GM21447 (cell line): ENCODE measurements around the gene CABP1.
A peak's percentile ranks its signal among the peaks of the same experiment; 100 is the strongest.
"Not testable (repeated sequence)": the region's sequence is repeated elsewhere in the genome, so short reads cannot be mapped to it uniquely, and the experiment has no call there.

ENCODE experiments used
- ATAC-seq: cut with Tn5 transposase; IDR thresholded peaks from one replicate; pipeline ENCODE4 v1.9.1; 2021; ENCODE audit not compliant: unreplicated experiment

The CABP1 gene

DNA sequence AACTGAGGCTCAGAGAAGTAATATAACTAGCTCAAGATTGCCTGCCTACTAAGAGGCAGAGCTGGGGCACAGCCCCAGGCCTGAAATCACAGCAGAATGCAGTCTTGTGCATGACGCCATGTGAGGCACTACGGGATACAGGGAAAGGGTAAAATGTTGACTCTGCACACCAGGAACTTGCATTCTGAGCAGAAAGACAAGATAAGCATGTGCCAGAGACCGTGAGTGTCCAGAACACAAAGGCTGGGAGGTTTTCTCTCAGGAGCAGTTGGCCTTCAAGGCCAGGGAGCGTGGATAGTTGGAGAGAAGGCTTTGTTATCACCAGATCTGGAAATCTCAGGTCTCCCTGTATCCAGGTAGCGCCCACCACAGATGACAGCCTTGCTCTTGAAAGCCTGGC is 23.3 kb downstream of the CABP1 start:
- no peak for ATAC-seq

DNA sequence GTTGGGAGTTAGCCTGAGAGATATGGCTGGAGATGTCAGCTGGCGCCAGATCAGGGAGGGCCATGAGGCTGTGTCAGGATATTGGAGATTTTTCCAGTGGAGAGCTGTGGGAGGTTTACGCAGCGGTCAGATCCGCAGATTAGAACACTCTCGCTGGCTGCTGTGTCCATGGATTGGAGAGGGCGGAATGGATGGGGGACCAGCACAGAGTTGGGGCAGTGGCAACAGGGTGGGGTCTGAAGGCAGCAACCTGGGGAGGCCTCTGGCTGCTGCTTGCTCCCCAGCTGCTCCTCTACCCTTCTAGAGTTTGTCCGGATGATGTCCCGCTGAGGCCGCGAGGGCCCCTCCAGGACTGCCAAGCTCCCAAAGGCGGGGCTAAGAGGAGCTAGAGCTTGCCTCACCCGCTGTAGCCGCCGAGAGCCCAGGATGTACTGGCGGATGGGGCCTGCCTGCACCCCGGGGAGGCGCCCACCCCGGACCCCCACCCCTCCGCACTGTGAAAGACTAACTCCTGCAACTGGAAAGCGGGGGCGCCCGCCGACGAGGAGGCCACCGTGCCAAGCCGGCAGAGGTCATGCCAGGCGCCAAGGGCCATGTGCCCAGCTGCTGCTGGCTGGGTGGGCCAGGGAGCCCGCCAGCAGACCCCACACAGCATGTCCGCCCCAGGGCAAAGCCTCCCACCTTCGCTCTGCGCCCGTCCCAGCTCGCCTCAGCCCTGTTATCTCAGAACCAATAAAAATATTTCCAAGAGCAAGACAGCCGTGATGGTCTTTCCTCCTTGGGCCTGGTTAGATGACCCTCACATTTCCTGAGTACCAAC is 26.4 kb downstream of the CABP1 start:
- ATAC-seq, result no peak

DNA sequence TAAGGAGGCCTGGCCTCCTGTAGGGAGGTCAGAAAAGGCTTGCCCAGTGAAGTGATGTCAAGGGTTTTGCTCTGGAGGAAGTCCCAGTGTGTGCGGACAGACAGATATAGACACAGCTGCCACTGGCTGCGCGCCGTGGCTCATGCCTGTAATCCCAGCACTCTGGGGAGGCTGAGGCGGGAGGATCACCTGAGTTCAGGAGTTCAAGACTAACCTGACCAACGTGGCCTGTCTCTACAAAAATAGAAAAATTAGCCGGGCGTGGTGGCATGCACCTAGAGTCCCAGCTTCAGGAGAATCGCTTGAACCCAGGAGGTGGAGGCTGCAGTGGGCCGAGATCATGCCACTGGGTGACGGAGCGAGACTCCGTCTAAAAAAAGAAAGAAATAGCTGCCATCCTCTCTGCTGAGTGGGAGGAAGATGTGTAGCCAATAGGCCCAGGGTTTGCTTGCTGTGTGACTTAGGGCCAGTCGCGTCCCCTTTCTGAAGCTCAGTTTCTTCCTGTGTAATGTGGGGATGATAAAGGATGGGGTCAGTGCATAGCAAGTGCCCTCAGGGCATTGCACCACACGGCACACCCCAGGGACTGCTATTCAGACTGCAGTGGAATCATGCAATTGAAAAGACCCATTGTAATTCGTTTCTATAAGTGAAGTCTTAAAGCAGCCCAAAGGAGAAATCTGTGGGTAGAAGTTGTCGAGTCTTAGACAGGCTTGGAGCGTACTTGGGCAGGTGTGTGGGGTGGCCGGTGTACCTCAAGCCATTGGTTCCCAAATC is 27.9 kb downstream of the CABP1 start:
- ATAC-seq, result no peak

DNA sequence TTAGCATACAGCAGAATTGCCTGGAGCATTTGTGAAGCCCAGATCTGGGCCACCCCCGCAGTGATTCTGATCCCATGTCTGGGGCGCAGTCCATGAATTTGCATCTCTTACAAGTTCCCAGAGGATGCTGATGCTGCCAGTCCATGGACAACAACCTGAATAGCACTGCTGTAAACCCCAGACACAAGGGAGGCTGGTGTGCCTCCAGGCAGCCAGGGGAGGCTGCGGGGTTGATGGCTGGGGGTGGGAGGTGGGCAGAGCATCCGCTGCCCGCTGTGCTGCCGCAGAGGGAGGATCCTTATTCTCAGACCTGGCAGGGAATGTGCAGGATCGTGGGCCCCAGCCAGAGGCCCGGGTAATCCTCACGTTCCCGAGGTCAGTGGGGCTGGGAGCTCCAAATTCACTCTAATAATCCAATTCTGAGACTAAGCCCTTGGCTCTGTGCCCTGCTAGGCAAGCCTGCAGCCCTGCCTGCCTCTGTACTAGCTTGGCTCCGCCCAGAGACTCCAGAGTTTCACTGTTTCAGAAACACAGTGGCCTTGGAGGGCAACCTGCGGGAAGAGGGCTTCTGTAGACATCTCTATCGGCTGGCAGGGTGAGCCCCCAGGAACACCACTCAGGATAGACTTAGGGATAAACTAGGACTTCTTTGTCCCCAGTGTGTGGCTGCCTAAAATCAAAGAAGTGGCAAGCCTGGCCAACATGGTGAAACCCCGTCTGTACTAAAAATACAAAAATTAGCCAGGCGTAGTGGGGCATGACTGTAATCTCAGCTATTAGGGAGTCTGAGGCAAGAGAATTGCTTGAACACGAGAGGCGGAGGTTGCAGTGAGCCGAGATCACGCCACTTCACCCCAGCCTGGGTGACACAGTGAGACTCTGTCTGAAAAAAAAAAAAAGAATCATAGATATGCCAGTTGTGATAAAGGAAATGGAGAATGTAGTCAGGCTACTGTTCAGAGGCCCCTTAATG is 28.7 kb downstream of the CABP1 start:
- ATAC-seq, result peak; percentile 59

DNA sequence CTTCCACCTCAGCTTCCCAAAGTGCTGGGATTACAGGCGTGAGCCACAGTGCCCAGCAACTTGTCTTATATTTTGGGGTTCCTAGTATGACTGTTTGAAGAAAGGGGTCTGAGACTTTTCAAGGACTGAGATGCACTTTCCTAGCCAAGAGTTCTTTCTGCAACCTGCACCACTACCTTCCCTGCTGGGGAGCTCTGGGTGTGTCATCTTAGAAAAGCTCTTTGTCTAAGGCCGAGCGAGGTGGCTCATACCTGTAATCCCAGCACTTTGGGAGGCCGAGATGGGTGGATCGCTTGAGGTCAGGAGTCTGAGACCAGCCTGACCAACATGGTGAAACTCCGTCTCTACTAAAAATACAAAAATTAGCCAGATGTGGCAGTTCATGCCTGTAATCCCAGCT is 29.8 kb downstream of the CABP1 start:
- ATAC-seq, result not testable (repeated sequence)

DNA sequence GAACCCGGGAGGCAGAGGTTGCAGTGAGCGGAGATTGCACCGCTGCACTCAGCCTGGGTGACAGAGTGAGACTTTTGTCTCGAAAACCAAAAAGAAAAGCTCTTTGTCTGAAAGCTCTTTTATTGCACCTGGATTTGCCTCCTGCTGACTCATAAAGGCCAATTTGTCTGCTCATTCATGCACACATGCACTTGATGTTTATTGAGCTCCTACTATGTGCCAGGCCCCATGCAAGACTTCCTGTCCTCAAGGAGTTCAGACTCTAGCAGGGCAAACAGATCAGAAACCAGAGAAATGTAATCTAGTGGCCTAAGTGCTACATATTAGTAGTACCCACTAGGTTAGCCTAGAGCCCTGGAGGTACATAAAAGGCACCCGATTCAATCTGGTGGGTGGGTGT is 30.2 kb downstream of the CABP1 start:
- ATAC-seq, result no peak

DNA sequence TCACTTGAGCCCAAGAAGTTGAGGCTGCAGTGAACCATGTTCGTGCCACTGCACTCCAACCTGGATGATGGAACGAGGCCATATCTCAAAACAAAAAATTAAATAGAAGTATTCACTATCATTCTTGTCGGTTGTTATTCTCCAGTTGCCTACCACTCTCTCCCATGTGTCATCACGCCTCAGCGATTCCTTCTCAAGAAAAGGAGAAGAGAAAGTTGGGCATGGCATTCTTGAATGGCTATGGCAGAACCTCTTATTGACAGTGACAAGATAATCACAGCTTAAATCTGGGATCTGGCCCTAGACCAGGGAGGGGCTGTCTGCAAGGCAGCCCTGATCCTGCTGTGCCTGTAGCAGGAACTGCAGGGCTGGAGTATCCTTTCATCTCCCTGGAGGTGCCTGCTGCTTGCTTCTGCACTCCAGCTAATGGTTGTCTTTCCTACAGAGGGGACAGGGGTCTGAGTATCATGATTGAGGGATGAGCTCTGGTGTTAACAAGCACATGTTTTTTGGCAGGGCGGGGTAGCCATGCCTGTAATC is 33.7 kb downstream of the CABP1 start:
- no peak for ATAC-seq

DNA sequence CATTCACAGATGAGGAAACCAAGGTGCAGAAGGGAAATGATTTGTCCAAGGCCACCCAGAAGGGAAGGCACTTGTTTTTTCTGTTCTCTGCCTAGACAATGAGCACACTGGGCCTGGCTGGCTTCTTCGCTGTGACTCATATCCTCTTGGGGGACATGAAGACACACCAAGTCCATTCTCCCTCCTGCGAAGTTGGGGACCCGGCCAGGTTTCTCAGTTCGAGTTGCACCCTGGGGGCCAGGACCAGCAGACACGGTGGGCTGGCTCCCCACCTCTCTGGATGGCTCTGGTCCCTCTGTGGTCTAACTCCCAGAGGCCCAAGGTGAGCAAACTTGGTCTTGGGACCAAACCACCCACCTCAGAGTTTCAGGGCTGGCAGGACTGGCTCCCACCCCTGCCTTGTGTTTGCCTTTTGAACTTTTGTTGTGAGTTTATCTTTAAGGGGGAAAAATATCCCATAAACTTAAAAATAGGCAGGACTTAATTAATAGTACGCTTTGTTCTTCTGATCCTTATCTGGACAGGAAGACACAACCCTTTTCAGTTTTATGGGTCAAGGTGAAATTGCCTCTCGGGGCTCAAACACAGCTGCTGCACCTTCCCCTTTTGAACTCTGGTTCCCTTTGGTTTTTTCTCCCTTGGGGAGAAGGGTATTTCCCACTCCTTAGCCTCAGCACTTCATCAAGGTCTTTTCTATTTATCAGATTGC is 37.5 kb downstream of the CABP1 start:
- peak; percentile 76 for ATAC-seq

DNA sequence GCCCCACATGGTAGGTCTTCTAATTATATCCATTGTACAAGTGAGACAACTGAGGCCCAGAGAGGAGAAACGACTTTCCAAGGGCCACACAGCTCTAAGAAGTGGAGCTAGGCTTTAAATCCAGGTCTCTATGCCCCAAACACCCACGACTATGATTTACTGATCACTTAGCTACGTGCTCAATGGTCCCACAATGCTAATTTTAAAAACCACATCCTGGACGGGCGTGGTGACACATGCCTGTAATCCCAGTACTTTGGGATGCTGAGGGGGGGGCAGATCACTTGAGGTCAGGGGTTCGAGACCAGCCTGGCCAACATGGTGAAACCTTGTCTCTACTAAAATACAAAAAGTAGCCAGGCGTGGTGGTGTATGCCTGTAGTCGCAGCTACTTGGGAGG is 38.1 kb downstream of the CABP1 start:
- peak; percentile 4 for ATAC-seq

DNA sequence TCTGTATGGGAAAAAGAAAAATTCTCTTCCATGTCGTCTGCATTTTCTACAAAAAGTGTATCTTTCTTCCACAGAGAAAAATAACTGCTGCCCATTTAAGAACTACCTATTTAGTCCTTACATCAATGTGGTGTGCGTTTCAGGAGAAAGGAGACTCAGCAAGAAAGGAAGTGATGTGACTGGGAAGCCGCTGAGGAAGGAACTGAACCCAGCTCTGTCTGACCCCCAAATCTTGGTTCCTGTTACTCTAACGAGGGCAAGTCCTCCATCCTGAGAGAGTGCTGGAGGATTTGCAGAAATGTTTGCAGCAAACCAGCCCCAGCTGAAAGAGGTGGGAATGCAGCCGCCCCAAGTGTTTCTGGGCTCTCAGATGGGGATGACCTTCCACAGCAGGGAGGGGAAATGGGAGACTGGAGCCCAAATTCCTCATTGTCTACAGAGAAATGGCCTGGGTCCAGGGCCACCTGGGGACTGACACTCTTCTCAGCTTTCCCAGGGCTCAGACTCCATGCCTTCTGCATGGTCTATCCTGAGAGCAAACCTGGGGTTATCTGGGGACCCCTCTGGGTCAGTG is 39.8 kb downstream of the CABP1 start:
- ATAC-seq, result no peak

DNA sequence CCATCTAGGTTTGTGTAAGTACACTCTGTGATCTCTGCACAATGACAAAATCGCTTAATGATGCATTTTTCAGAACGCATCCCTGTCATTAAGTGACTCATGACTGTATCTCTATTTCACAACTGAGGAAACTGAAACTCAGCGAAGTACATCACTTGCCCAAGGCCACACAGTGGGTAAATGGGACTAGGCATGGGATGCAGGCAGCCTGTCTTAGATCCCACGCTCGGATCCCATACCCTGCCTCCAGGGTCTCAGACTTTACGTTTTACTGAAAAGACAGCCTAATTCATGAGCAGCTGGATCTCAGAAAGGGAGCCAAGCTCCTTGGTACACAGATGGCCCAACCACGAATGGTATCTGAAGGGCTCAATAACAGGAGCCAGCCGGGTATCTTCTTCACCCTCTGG is 44.1 kb downstream of the CABP1 start:
- ATAC-seq, result peak; percentile 13

DNA sequence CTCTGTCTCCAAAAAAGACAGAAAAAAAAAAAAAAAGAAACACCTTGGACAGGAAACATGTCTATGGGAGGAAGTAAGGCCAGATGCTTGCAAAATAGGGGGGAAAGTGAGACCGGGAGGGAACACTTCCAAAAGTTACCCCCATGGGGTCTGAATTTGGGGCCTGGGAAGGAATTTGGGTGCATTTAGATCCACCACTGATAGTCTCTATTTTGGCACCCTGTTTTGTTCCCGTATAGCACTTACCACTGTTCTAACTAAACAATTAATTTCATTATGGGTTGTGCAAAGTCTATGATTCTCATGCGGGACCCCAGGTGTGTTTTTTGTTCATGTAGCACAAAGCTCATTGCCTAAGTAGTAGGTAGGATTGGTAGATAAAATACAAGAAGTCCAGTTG is 45.1 kb downstream of the CABP1 start:
- no peak for ATAC-seq

DNA sequence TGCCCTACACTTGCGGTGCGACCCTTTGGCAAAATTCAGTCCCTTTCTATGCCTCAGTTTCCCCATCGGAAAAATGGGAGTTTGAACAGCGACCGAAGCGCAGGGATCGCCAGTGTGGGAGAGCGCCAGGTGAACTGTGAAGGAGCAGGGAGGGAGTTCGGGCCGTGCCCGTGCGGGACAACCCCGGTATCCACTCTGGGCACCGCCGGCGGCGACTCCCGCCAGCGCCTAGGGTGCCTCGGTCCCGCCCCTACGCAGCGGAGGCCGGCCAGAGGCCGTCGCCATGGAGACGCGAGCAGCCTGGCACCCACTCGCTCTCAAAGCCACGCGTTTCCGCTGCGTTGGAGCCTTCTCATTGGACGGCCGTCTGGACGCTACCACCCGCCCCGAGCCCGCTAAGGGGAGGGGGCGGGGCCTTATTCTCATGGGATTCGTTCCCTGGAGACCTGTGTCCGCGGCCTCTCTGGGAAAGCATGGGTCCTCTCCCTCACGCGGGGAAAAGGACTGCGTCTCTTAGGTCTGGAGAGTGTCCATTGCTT is 45.8 kb downstream of the CABP1 start:
- ATAC-seq, result peak; percentile 57

DNA sequence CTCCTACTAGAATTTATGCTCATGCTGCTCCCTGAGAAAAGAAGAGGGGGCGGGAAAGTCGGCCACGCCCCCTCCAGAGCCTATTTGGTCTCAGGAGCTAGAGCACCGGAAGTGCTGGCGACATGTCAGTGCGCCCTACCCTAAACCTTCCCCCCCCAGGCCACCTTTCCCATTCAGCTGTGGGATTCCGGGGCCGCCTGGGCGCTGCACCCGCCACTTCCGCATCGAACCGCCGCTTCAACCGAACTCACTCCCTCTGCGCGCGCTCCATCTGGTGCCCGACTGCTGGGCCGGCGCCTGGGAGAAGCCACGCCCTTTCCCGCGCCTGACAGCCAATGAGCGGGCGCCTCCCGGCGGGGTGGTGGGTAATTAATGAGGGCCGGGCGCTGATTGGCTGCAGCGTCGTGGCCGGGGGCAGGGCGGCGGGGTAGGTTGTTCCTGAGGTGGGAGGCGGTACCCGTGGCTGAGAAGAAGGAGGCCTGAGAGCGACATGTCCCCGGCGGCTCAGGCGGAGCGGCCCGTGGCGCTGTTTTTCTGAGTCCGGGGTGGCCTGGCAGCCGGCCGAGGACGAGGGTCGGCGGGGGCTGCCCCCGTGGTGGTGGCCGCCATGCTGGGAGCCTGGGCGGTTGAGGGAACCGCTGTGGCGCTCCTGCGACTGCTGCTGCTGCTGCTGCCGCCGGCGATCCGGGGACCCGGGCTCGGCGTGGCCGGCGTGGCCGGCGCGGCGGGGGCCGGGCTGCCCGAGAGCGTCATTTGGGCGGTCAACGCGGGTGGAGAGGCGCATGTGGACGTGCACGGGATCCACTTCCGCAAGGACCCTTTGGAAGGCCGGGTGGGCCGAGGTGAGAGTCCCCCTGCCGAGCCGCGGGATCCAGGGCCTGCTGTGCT is 46.5 kb downstream of the CABP1 start, which contains the start of gene MLEC:
MLEC (plus strand) TSS at position 460 of the 888 bp plus-strand sequence; CDS start at position 608, 148 bp downstream.
- peak; percentile 57 for ATAC-seq

DNA sequence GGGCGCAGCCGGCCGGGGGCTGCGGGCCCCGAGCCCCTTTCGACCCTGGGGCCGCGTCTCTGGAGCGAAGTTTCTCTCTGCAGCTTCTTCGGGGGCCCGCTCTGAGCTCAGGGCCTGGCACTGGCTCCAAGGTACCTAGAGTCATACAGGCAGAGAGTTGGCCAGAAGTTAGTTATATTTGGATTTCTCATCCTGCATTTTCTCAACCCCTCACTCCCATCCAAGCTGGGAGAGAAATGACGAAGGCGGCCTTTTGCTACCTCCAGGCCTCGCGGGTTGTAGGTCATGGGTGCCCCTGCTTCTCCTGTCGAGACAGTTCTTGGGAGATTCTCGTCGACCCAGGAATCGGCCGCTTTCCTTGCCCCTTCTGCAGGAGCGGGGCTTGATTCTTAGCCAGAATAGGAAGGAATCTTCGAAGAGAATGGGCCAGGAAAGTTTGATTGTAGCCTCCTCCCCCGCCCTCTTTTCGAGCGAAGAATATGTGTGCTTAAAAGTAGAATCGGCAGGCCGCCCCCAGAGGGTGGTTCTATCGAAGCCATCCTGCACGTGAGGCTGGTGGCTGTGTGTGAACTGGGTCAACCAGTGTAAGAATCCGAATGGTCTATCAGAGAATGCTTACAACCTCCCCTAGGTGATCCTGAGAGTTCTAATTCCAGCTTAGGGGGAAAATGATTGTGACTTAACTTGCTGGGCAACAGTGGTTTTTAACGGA is 47.3 kb downstream of the CABP1 start:
- ATAC-seq, result no peak

DNA sequence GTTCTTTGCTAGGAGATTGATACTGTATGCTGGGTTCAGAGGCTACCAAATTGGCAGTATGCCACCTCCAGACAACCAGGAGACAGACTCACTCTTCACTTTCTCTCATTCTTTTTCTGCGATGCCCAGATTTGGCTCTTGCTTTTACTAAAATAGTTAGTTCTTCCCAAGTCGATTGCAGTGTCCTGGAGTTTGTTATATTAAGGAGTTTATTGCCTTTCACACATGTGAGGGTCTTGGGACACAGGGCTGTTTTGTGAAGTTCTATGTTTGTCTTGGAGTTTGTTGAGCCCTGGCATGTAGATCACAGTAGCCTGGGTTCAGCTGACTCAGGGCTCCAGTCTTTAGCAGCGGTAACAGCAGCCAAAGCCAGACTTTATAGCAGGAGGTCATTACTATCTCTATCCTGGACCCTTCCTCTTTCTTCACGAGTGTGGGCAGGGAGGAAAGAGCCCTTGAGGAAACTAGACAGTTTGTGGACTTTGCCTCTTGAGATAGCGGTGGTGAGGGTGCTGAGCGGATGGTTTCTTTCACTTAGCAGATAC is 48.2 kb downstream of the CABP1 start:
- ATAC-seq, result no peak

DNA sequence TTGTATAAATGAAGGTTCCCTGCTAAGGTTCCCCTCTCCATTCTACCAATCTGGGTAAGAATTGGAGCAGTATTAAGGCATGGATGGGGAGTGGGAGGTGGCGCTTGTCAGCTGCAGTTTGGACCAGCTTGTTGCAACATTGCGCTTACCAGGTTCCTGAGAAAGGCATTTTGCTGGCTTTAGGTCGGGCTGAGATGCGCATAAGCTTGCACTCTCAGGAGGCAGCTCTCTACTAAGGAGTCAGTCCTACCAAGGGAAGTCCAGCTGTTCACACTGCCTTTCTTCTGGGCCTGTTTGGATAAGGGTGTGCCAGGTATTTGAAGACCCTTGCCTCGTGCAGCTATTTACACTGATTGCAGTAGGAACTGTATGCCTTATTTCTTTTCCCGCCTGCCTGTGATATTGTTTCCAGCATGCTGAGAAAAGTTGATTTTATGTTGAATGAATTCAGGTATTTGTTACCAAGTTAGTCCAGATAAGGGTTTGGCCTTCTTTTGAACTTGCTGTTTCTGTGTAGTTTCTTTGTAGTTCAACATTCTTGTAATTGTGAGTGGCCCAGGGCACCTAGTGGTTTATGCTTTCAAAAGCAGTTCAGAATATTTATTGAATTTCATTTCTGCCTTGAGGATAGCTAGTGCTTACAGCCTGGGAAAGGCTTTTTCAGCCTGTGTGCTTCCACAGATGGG is 49.1 kb downstream of the CABP1 start:
- no peak for ATAC-seq
